Uterus (tissue), 4 donors: ENCODE results near the gene TMEM267. TPM values are rescaled to one million over a fixed set of nuclear protein-coding genes. Genes with fewer than 3 reads are reported as not detected.
A peak's percentile ranks its signal among the peaks of the same experiment; 100 is the strongest.
"Not testable (repeated sequence)": the region's sequence is repeated elsewhere in the genome, so short reads cannot be mapped to it uniquely, and the experiment has no call there.

Source experiments
- DNase-seq, 2 donors: peaks; one replicate each; pipeline ENCODE4 v3.0.0-alpha.2; 2019 to 2020
- H3K27ac ChIP-seq, 2 donors: fragments of 200-600 bp; sonication (generic); 1 replicate in 1 of 2; 2 replicates in 1 of 2; pipeline ENCODE4 v1.5.1; 2016 to 2018
- H3K27me3 ChIP-seq, 2 donors: fragments of 200-600 bp; sonication (generic); one replicate each; pipeline ENCODE4 v1.5.1; 2018 to 2019; ENCODE audit warnings: control low read depth in 1 of 2
- H3K36me3 ChIP-seq, 2 donors: fragments of 200-600 bp; sonication (generic); one replicate each; pipeline ENCODE4 v1.5.1; 2019; ENCODE audit warnings: control low read depth in 1 of 2
- H3K4me1 ChIP-seq, 2 donors: fragments of 200-600 bp; sonication (generic); one replicate each; pipeline ENCODE4 v1.5.1; 2018 to 2019; ENCODE audit warnings: control low read depth in 1 of 2
- H3K4me3 ChIP-seq, 2 donors: fragments of 200-600 bp; sonication (generic); 1 replicate in 1 of 2; 2 replicates in 1 of 2; pipeline ENCODE4 v1.5.1; 2018 to 2019; ENCODE audit warnings: mild to moderate bottlenecking in 1 of 2
- H3K9me3 ChIP-seq, 2 donors: fragments of 200-600 bp; sonication (generic); one replicate each; pipeline ENCODE4 v1.5.1; 2019; ENCODE audit warnings: control low read depth in 1 of 2
- CTCF ChIP-seq, 4 experiments: fragments of 200-600 bp in 2 of 4; fragments of 450-650 bp in 2 of 4; sonication (generic) in 2 of 4; IDR thresholded peaks; one replicate each; pipeline ENCODE4 v1.5.1; 2016 to 2019; ENCODE audit warnings: antibody characterized with exemption in 4 of 4, mild to moderate bottlenecking in 2 of 4, moderate library complexity in 1 of 4
- POLR2A ChIP-seq, 2 donors: fragments of 450-650 bp; IDR thresholded peaks; one replicate each; pipeline ENCODE4 v1.6.1; 2016; ENCODE audit warnings: antibody characterized with exemption in 2 of 2, mild to moderate bottlenecking in 1 of 2, moderate library complexity in 1 of 2
- intact Hi-C: fragments of 100-400 bp; cut with DNase I; formaldehyde crosslinking; loops from one replicate; pipeline ENCODE4 v1.15.1; 2023; ENCODE audit warnings: low total_unique reads
- total RNA-seq, 4 donors: library from RNA; depleted of rRNA in 3 of 4; stranded (reverse); fragments of >200 nt in 3 of 4; gene quantifications; one replicate each; pipeline versions ENCODE4 v1.1.0 to v1.2.4, GENCODE V29; 2014 to 2023
- donor health status: DM: yes; HTN: yes; CAD: no.

The TMEM267 gene
- total RNA-seq, 4 donors from 2014 or later = 0.77 to 20.0 (median 16.3) TPM

- intact Hi-C loops = no loop called here
- no peak overlapping the region for H3K4me3 ChIP-seq
These were observed 27.1 kb downstream of the TMEM267 start for GRCh38 chr5:43456556-43456955.

GRCh38 chr5:43441575-43441974 is 42.1 kb downstream of the TMEM267 start:
- H3K27me3 ChIP-seq, H3K36me3 ChIP-seq, DNase-seq, H3K27ac ChIP-seq, intact Hi-C loops, H3K4me3 ChIP-seq, H3K4me1 ChIP-seq: not testable (repeated sequence)
- peaks cover 0 to 13% of the 10 kb centered on the region in 2 donors for H3K9me3 ChIP-seq

More at GRCh38 chr5:43456556-43456955, 27.1 kb downstream of the TMEM267 start:
- Histone ChIP-seq H3K27me3 (no peaks in the 10 kb centered on the region), H3K36me3 (no peaks in the 10 kb centered on the region), H3K27ac (no peak overlapping the region), H3K4me1 (no peaks in the 10 kb centered on the region), H3K9me3 (no peaks in the 10 kb centered on the region)
- TF ChIP-seq POLR2A (IDR thresholded peaks at IDR 0.05) (no peak), CTCF (IDR thresholded peaks at IDR 0.05) (no peak)
- DNase-seq = no peak

GRCh38 chr5:43437062-43437660 is 46.5 kb downstream of the TMEM267 start:
- intact Hi-C loops = no loop called here
- TF ChIP-seq POLR2A (IDR thresholded peaks at IDR 0.05) (no peak), CTCF (IDR thresholded peaks at IDR 0.05) (no peak)
- no peak for DNase-seq
- Histone ChIP-seq H3K4me1 (no peaks in the 10 kb centered on the region), H3K36me3 (no peaks in the 10 kb centered on the region), H3K9me3 (peaks cover 0 to 4% of the 10 kb centered on the region in 2 donors), H3K4me3 (no peak overlapping the region), H3K27ac (no peak overlapping the region), H3K27me3 (no peaks in the 10 kb centered on the region)

DNA sequence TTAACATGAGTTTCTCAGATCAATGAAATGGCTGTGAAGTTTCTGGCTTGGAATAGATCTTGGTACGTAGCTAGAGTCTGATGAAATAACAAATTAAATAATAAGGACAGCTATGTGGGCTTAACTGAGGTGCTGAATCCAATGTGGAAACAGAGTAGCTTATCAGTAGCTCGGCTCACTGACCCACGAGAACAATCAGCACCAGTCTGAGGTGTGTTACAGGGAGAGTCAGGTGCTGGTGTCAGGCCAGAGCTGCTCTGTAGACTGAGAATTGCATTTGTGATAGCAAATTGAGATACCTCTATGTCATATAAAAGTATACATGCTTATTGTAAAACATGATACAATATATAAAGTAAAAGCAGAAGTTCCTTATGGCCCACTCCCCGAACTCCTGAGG is 50.3 kb downstream of the TMEM267 start:
- H3K27ac ChIP-seq = no peak overlapping the region
- no peak for DNase-seq
- intact Hi-C loops = no loop called here
- no peaks in the 10 kb centered on the region for H3K9me3 ChIP-seq
- no peak overlapping the region for H3K4me3 ChIP-seq
- no peaks in the 10 kb centered on the region for H3K27me3 ChIP-seq
- H3K36me3 ChIP-seq = no peaks in the 10 kb centered on the region
- no peaks in the 10 kb centered on the region for H3K4me1 ChIP-seq
- TF ChIP-seq POLR2A (IDR thresholded peaks at IDR 0.05) (no peak), CTCF (IDR thresholded peaks at IDR 0.05) (no peak)

DNA sequence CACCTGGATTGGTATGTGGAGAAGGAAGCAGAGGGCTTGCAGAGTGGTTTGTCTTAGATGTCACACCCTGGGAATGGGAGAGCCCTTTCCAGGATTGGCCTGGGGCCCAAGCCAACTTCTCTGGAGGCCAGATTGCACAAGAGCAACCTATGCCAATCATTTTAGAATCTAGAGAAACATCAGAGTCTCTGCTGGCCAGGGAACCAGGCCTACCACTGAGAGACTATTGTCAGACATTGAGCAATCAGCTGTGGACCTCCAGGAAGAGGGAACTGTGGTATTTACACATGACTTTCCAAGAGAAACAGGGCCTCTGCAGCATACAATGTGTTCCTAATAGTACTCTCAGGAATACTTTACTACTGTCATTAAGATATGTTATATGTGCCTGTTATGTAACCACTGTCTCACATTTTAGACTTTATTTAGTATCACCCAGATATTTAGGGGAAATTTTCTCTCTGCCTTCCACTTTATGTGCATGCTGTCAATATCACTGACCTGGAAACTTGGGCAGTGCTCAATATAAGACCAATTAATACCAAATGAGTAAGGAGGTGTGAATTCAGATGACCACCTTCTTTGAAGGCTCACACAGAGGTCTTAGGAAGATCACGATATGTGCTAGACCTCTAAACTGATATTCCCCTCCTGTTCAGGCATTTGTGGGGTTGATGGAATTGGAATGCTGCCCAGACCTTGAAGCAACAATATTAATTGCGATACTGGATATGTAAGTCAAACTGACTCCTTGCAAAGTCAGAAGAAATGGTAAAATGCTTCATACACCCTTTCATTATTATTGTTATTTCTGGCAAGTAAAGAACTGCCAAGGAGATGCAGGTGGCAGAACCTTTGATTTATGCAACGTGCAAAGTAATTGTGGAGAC is 50.9 kb downstream of the TMEM267 start:
- intact Hi-C loops = no loop called here
- H3K36me3 ChIP-seq = no peaks in the 10 kb centered on the region
- TF ChIP-seq POLR2A (IDR thresholded peaks at IDR 0.05) (no peak), CTCF (IDR thresholded peaks at IDR 0.05) (no peak)
- DNase-seq = peak in 1 of 2 donors; percentile 16
- H3K27ac ChIP-seq = no peak overlapping the region
- H3K9me3 ChIP-seq = no peaks in the 10 kb centered on the region
- H3K4me3 ChIP-seq = no peak overlapping the region
- H3K27me3 ChIP-seq = no peaks in the 10 kb centered on the region
- H3K4me1 ChIP-seq = no peaks in the 10 kb centered on the region
